Mesenchymal stem cell (in vitro differentiated cells and primary cell): ENCODE data around the gene ALKBH4.
"Not testable (repeated sequence)": the region's sequence is repeated elsewhere in the genome, so short reads cannot be mapped to it uniquely, and the experiment has no call there.

Experiments used
- DNase-seq: peaks from one replicate; pipeline ENCODE4 v3.0.0-alpha.2; 2013
- H2AFZ ChIP-seq: one replicate; pipeline ENCODE4 v1.6.1; 2013; ENCODE audit warnings: low read depth, mild to moderate bottlenecking, control low read depth, inconsistent platforms, low read length, moderate library complexity
- H2AK5ac ChIP-seq: 2 replicates; pipeline ENCODE4 v1.6.1; 2013; ENCODE audit warnings: low read length, moderate library complexity, mild to moderate bottlenecking, inconsistent platforms; ENCODE audit not compliant: severe bottlenecking
- H2BK120ac ChIP-seq: one replicate; pipeline ENCODE4 v1.6.1; 2013; ENCODE audit warnings: low read depth, mild to moderate bottlenecking, inconsistent platforms, low read length, moderate library complexity
- H2BK12ac ChIP-seq, 2 experiments: one replicate each; pipeline ENCODE4 v1.6.1; 2013; ENCODE audit warnings: inconsistent platforms in 2 of 2, low read length in 2 of 2, mild to moderate bottlenecking in 2 of 2, moderate library complexity in 2 of 2, control low read depth in 1 of 2
- H2BK15ac ChIP-seq: one replicate; pipeline ENCODE4 v1.6.1; 2013; ENCODE audit warnings: mild to moderate bottlenecking, low read depth, inconsistent platforms; ENCODE audit not compliant: poor library complexity, severe bottlenecking
- H2BK5ac ChIP-seq: 2 replicates; pipeline ENCODE4 v1.6.1; 2013; ENCODE audit warnings: low read depth, mild to moderate bottlenecking, low read length, control low read depth, inconsistent platforms; ENCODE audit not compliant: poor library complexity, severe bottlenecking
- H3K14ac ChIP-seq, 2 experiments: one replicate each; pipeline ENCODE4 v1.6.1; 2013; ENCODE audit warnings: inconsistent platforms in 2 of 2, low read length in 2 of 2, control low read depth in 1 of 2, mild to moderate bottlenecking in 1 of 2, moderate library complexity in 1 of 2
- H3K18ac ChIP-seq, 2 experiments: one replicate each; pipeline ENCODE4 v1.6.1; 2013; ENCODE audit warnings: inconsistent platforms in 2 of 2, low read length in 2 of 2, control low read depth in 1 of 2, low read depth in 1 of 2, mild to moderate bottlenecking in 1 of 2
- H3K23ac ChIP-seq, 2 experiments: one replicate each; pipeline ENCODE4 v1.6.1; 2013; ENCODE audit warnings: inconsistent platforms in 2 of 2, low read length in 2 of 2, mild to moderate bottlenecking in 2 of 2, moderate library complexity in 2 of 2, control low read depth in 1 of 2
- H3K27ac ChIP-seq: 2 replicates; pipeline ENCODE4 v1.5.1; 2013; ENCODE audit warnings: mild to moderate bottlenecking, moderate library complexity, low read length, control low read depth, inconsistent platforms; ENCODE audit not compliant: poor library complexity, severe bottlenecking
- H3K27me3 ChIP-seq, 2 experiments: 2 replicates each; pipeline versions ENCODE4 v1.6.1 to v1.7.0; 2013; ENCODE audit warnings: low read length in 2 of 2, mild to moderate bottlenecking in 2 of 2, moderate library complexity in 2 of 2, control low read depth in 1 of 2, inconsistent platforms in 1 of 2; ENCODE audit not compliant: control insufficient read depth in 1 of 2, insufficient read depth in 1 of 2
- H3K36me3 ChIP-seq, 2 experiments: 2 replicates each; pipeline versions ENCODE4 v1.6.1 to v1.7.0; 2013; ENCODE audit warnings: low read length in 2 of 2, control low read depth in 1 of 2, inconsistent platforms in 1 of 2, low read depth in 1 of 2, mild to moderate bottlenecking in 1 of 2; ENCODE audit not compliant: insufficient read depth in 2 of 2, control insufficient read depth in 1 of 2
- H3K4ac ChIP-seq, 2 experiments: one replicate each; pipeline ENCODE4 v1.6.1; 2013; ENCODE audit warnings: inconsistent platforms in 2 of 2, low read length in 2 of 2, mild to moderate bottlenecking in 2 of 2, moderate library complexity in 2 of 2, control low read depth in 1 of 2, low read depth in 1 of 2
- H3K4me1 ChIP-seq: 2 replicates; pipeline ENCODE4 v1.6.1; 2013; ENCODE audit warnings: low read depth, low read length, control low read depth; ENCODE audit not compliant: control insufficient read depth, insufficient read depth
- H3K4me2 ChIP-seq: 2 replicates; pipeline ENCODE4 v1.6.1; 2013; ENCODE audit warnings: low read length, mild to moderate bottlenecking, inconsistent platforms; ENCODE audit not compliant: poor library complexity, severe bottlenecking
- H3K4me3 ChIP-seq, 2 experiments: 2 replicates each; pipeline versions ENCODE4 v1.5.1 to v1.7.0; 2013; ENCODE audit warnings: low read length in 2 of 2, mild to moderate bottlenecking in 2 of 2, control low read depth in 1 of 2, low read depth in 1 of 2; ENCODE audit not compliant: insufficient read depth in 1 of 2
- H3K79me1 ChIP-seq: replicated peaks from 2 replicates; pipeline ENCODE4 v1.6.1; 2013; ENCODE audit warnings: mild to moderate bottlenecking, control low read depth, low read length, inconsistent platforms; ENCODE audit not compliant: poor library complexity, severe bottlenecking
- H3K9ac ChIP-seq: 2 replicates; pipeline ENCODE4 v1.7.0; 2013; ENCODE audit warnings: mild to moderate bottlenecking, low read length, moderate library complexity
- H3K9me3 ChIP-seq: 2 replicates; pipeline ENCODE4 v1.7.0; 2013; ENCODE audit warnings: mild to moderate bottlenecking, low read length; ENCODE audit not compliant: control insufficient read depth
- H4K8ac ChIP-seq: one replicate; pipeline ENCODE4 v1.6.1; 2013; ENCODE audit warnings: inconsistent platforms, mild to moderate bottlenecking, low read length, moderate library complexity
- H4K91ac ChIP-seq: one replicate; pipeline ENCODE4 v1.6.1; 2013; ENCODE audit warnings: mild to moderate bottlenecking, low read length, inconsistent platforms
- WGBS: methylation state at CpG from one replicate; pipeline ENCODE4 v1.1.7; 2013; ENCODE audit warnings: mixed read lengths; 5-methylcytosine and 5-hydroxymethylcytosine counted together

Gene ALKBH4

GRCh38 chr7:102481962-102482361 lies 17.3 kb upstream of the ALKBH4 start:
- H2AK5ac ChIP-seq, H2BK5ac ChIP-seq, H2AFZ ChIP-seq, DNase-seq, H3K4me3 ChIP-seq, H3K9ac ChIP-seq, H3K4me1 ChIP-seq, H3K36me3 ChIP-seq, H2BK15ac ChIP-seq, H3K79me1 ChIP-seq, H3K27me3 ChIP-seq, H3K9me3 ChIP-seq, H2BK12ac ChIP-seq, H3K4ac ChIP-seq, H3K14ac ChIP-seq, H3K18ac ChIP-seq, H3K4me2 ChIP-seq, H4K8ac ChIP-seq, H4K91ac ChIP-seq, H3K27ac ChIP-seq, H2BK120ac ChIP-seq, H3K23ac ChIP-seq: not testable (repeated sequence)
- no CpG with 5 or more reads among the region's 10 CpGs for WGBS

GRCh38 chr7:102479982-102480637 lies 15.4 kb upstream of the ALKBH4 start:
- not testable (repeated sequence) for H3K4me3 ChIP-seq, H3K79me1 ChIP-seq, H3K9me3 ChIP-seq, H2BK15ac ChIP-seq, H2BK120ac ChIP-seq, H3K4me2 ChIP-seq, H3K27ac ChIP-seq, H2BK5ac ChIP-seq, H3K36me3 ChIP-seq, H3K27me3 ChIP-seq, DNase-seq, H4K91ac ChIP-seq, H2AFZ ChIP-seq, H3K4ac ChIP-seq, H4K8ac ChIP-seq, H2AK5ac ChIP-seq, H2BK12ac ChIP-seq, H3K23ac ChIP-seq, H3K14ac ChIP-seq, H3K9ac ChIP-seq, H3K18ac ChIP-seq, H3K4me1 ChIP-seq
- 0% methylated on average over 2 of the region's 11 CpGs for WGBS

GRCh38 chr7:102479209-102479584 lies 14.5 kb upstream of the ALKBH4 start:
- not testable (repeated sequence) for H3K27ac ChIP-seq, H4K8ac ChIP-seq, H3K18ac ChIP-seq, H2AFZ ChIP-seq, H2BK120ac ChIP-seq, H4K91ac ChIP-seq, H2BK12ac ChIP-seq, H3K9me3 ChIP-seq, H3K14ac ChIP-seq, H3K36me3 ChIP-seq, H3K4ac ChIP-seq, H3K4me3 ChIP-seq, H3K27me3 ChIP-seq, H3K79me1 ChIP-seq, H2BK5ac ChIP-seq, H3K23ac ChIP-seq, H3K9ac ChIP-seq, H2AK5ac ChIP-seq, H3K4me2 ChIP-seq, H2BK15ac ChIP-seq, DNase-seq, H3K4me1 ChIP-seq
- no CpG with 5 or more reads among the region's 10 CpGs for WGBS

GRCh38 chr7:102478314-102479208 lies 13.9 kb upstream of the ALKBH4 start, which contains the start of gene POLR2J:
Gene POLR2J (minus strand): TSS chr7:102478922. CDS start chr7:102478860, 62 bp downstream.
- no CpG with 5 or more reads among the region's 72 CpGs for WGBS
- peak; percentile 84 for DNase-seq
- H3K9me3 ChIP-seq, H3K27me3 ChIP-seq, H3K79me1 ChIP-seq, H4K91ac ChIP-seq, H2BK12ac ChIP-seq, H3K27ac ChIP-seq, H3K36me3 ChIP-seq, H3K4ac ChIP-seq, H3K18ac ChIP-seq, H2BK15ac ChIP-seq, H2BK120ac ChIP-seq, H2BK5ac ChIP-seq, H4K8ac ChIP-seq, H2AFZ ChIP-seq, H2AK5ac ChIP-seq, H3K14ac ChIP-seq, H3K4me2 ChIP-seq, H3K23ac ChIP-seq, H3K4me1 ChIP-seq: not testable (repeated sequence)
- Histone ChIP-seq H3K4me3 (peak within 1 kb of the TSS in 1 of 2 experiments; percentile 56), H3K9ac (peak within 1 kb of the TSS; percentile 62)
